ENCODE measurements around the gene PTPN21.

DNA sequence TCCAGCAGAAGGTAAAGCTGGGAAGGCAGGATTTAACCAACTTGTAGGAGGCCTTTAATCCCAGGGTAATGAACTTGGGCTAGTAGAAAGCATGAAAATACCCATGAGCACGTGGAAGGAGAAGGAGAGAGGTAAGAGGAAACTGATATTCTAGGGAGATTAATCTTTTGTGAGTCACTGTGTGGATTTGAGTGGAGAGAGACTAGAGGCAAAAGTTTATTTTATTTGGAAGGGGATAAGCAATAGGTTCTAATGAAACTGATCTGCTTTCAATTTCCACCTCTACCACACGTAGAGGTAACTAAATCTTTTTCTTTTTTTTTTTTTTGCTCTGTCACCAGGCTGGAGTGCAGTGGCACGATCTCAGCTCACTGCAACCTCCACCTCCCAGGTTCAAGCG, 52.1 kb downstream of the PTPN21 start:
- no peak for TF ChIP-seq ZNF274 (IDR thresholded peaks at IDR 0.05; ENCODE audit: low read depth, low read length)
- no peak for TF ChIP-seq YY1 (IDR thresholded peaks at IDR 0.05; ENCODE audit: insufficient read depth, insufficient read length)
- TF ChIP-seq SUZ12 (IDR thresholded peaks at IDR 0.05; ENCODE audit: extremely low read depth, insufficient read depth, insufficient read length): no peak
